Caki2 (cell line): ENCODE data around the gene KRTAP4-9. TPM values are rescaled to one million over a fixed set of nuclear protein-coding genes. Genes with fewer than 3 reads are reported as not detected.
"Not testable (repeated sequence)": the region's sequence is repeated elsewhere in the genome, so short reads cannot be mapped to it uniquely, and the experiment has no call there.

Experiments used
- DNase-seq: peaks from one replicate; pipeline ENCODE4 v3.0.0-alpha.2; 2015; ENCODE audit warnings: low read depth
- in situ Hi-C: cut with HindIII; loops from 2 replicates; pipeline ENCODE4 v1.10.0; 2016; ENCODE audit warnings: low sequenced_read_pairs, low pct_unique_long_range_greater_than_20kb, mixed read lengths
- total RNA-seq: library from RNA; depleted of rRNA; stranded (reverse); fragments of >200 nt; shearing (Covaris generic); gene quantifications from 2 replicates; pipeline ENCODE4 v1.2.3, GENCODE V29; 2014; ENCODE audit warnings: low replicate concordance

KRTAP4-9 gene
- total RNA-seq, 1 experiment from 2014 or later = not detected

- DNase-seq, in situ Hi-C loops: not testable (repeated sequence)
These were observed 14.8 kb downstream of the KRTAP4-9 start for GRCh38 chr17:41119696-41120690.

- DNase-seq = no peak
- in situ Hi-C loops = no loop called here
These were observed 16.6 kb downstream of the KRTAP4-9 start for GRCh38 chr17:41121742-41122141.

GRCh38 chr17:41123292-41123990 lies 18.3 kb downstream of the KRTAP4-9 start:
- in situ Hi-C loops, DNase-seq: not testable (repeated sequence)

GRCh38 chr17:41123991-41124371 lies 18.8 kb downstream of the KRTAP4-9 start, which contains the start of gene KRTAP4-12:
Gene KRTAP4-12 (minus strand): TSS chr17:41124182. CDS start chr17:41124122, 60 bp downstream.
- DNase-seq, in situ Hi-C loops: not testable (repeated sequence)

- DNase-seq = no peak
- in situ Hi-C loops = no loop called here
These were observed 19.9 kb downstream of the KRTAP4-9 start for GRCh38 chr17:41125064-41125463.

GRCh38 chr17:41126412-41126811 lies 21.2 kb downstream of the KRTAP4-9 start:
- no peak for DNase-seq
- in situ Hi-C loops = no loop called here

- in situ Hi-C loops = no loop called here
- no peak for DNase-seq
These were observed 22.2 kb downstream of the KRTAP4-9 start for GRCh38 chr17:41127371-41127770.

- in situ Hi-C loops = no loop called here
- DNase-seq = peak; percentile 16
These were observed 26.8 kb downstream of the KRTAP4-9 start for GRCh38 chr17:41131979-41132378.

GRCh38 chr17:41133880-41134735 lies 28.9 kb downstream of the KRTAP4-9 start:
- in situ Hi-C loops = no loop called here
- DNase-seq = no peak

GRCh38 chr17:41139865-41140264 lies 34.7 kb downstream of the KRTAP4-9 start:
- DNase-seq, in situ Hi-C loops: not testable (repeated sequence)

GRCh38 chr17:41140360-41141131 lies 35.4 kb downstream of the KRTAP4-9 start, which contains the start of gene KRTAP4-6:
Gene KRTAP4-6 (minus strand): TSS chr17:41140544. CDS start chr17:41140487, 57 bp downstream.
- peak; percentile 75 for DNase-seq
- in situ Hi-C loops = no loop called here

- in situ Hi-C loops = no loop called here
These were observed 36.2 kb downstream of the KRTAP4-9 start for GRCh38 chr17:41141361-41141760.

GRCh38 chr17:41144846-41145245 lies 39.7 kb downstream of the KRTAP4-9 start:
- DNase-seq = no peak
- in situ Hi-C loops = no loop called here

More at GRCh38 chr17:41141361-41141760, 36.2 kb downstream of the KRTAP4-9 start:
- DNase-seq = no peak

GRCh38 chr17:41145261-41145660 lies 40.1 kb downstream of the KRTAP4-9 start:
- DNase-seq = no peak
- in situ Hi-C loops = no loop called here

- in situ Hi-C loops = no loop called here
These were observed 42.5 kb downstream of the KRTAP4-9 start for GRCh38 chr17:41147531-41148204.

GRCh38 chr17:41148971-41149651 lies 43.9 kb downstream of the KRTAP4-9 start:
- in situ Hi-C loops = not testable (repeated sequence)

More at GRCh38 chr17:41147531-41148204, 42.5 kb downstream of the KRTAP4-9 start:
- no peak for DNase-seq

More at GRCh38 chr17:41148971-41149651, 43.9 kb downstream of the KRTAP4-9 start:
- not testable (repeated sequence) for DNase-seq
